GM18499 (cell line): Measurements from ENCODE around the gene RUFY4.
A peak's percentile ranks its signal among the peaks of the same experiment; 100 is the strongest.
"Not testable (repeated sequence)": the region's sequence is repeated elsewhere in the genome, so short reads cannot be mapped to it uniquely, and the experiment has no call there.

Experiments used
- ATAC-seq: cut with Tn5 transposase; IDR thresholded peaks from one replicate; pipeline ENCODE4 v1.9.1; 2021; ENCODE audit warnings: moderate number of reproducible peaks; ENCODE audit not compliant: insufficient read depth, unreplicated experiment

The RUFY4 gene

DNA sequence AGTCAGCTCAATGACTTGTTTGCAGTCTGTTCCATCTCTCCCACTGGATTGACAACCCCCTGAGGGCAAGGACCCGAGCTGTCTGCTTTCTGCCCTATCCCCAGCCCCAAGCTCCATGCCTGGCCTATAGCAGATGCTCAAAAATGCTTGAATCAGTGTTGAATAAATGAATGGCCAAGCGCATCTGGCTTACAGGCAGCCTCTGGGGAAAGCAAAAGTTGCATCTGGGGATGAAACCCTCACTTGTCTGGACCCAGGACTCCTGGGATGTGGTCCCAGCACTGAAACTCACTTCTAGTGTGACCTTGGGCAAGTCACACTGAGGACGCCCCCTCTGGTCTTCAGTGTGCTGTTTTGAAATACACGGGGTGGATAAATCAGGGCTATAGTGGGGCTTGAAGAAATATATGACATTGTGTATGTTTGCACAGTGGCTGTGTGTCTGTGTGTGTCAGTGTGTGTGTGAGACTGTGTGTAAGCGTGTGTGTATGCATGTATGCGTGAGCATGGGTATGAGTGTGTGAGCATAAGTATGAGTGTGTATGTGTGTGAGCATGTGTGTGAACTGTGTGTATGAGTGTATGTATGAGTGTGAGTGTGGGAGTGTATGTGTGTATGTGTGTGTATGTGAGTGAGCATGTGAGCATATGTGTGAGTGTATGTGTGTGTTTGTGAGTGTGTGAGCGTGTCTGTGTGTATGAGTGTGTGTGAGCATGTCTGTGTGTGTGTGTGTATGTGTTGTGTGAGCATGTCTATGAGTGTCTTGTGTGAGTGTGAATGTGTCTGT lies 38.5 kb upstream of the RUFY4 start:
- ATAC-seq = no peak

DNA sequence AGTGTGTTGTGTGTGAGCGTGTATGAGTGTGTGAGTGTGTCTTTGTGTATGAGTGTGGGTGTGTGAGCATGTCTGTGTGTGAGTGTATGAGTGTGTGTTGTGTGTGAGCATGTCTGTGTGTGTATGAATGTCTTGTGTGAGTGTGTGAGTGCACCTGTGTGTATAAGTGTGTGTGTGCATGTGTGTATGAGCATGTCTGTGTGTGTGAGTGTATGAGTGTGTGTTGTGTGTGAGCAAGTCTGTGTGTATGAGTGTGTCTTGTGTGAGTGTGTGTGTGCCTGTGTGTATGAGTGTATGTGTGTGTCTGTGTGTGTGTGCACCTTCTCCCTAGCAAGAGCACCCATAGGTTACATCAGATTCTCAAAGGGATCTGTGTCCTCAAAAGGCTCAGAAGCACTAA lies 37.8 kb upstream of the RUFY4 start:
- ATAC-seq = no peak

DNA sequence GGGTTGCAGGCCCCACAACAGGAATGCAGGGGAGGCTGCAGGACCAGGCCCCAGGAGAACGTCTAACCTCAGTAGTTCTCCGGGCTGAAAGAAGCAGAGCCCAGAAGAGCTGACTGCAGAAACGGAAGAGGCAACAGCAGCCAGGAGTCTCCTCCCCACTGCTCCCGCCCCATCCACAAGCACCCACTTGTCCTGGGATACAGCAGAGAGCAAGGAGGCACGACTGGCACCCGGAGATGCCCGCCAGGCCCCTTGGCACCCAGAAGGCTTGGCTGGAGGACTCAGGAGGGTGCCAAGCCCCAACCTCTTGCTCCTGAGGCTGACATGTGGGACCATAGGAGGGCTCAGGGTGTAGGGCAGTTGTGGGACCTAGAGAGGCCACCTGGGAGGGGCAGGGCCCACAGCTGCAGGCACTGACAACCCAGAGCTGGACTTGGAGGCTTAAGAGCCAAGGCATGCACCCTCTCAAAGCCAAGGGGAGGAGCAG lies 37.2 kb upstream of the RUFY4 start:
- no peak for ATAC-seq

DNA sequence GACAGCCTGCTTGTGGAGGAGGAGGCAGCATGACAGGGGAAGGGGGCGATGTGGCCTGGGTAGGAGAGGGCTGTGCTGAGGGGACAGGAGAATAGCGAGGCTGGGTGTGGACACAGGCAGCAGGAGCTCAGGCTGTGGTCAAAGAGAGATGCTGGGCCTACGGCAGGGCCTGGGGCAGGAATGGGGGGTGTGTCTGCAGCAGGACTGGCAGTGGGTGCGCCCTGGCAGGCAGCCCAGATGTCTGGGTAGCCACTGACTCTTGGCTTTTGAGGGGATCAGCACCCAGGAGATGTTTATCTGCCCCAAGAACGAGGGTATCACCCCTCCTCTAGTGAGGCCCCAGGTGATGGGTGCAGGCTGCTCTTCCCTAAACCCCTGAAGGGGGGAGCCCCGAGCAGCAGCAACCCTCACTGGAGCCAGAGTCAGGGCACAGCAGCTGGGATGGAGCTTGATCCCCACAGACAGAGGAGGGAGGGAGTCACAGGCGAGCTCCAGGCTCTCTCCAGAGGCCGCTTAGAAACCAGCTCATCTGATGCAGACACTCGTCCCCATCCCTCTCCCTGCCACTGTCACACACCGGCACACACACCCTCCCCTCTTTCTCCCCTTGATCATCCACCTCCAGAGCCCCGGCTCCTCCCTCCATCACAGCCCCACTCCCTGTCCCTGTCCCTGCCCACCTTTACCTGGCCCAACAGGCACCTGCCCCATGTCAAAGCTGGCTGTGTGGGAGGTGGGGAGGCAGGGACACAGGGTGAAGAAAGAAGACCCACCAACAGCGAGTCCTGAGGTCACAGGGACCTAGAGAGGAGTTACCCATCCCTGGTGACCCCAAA lies 36.5 kb upstream of the RUFY4 start:
- ATAC-seq = no peak

DNA sequence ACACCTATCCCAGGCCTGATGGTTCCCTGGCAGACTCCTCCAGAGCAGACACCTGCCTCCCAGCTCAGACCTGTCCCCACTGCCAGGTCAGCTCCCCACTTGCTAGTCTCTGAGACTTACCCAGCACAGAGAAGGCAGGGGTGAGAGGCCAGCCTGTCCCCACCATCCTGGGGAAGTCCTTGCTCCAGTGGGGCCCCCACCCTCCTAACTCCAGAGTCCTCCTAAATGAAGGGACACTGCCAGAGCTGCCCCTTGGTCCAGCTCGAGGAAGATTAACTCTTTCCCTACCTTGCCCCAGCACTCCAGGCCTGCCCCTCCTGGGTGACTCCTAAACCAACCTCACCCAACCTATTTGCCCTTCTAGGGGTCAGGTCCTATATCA lies 35.9 kb upstream of the RUFY4 start:
- no peak for ATAC-seq

DNA sequence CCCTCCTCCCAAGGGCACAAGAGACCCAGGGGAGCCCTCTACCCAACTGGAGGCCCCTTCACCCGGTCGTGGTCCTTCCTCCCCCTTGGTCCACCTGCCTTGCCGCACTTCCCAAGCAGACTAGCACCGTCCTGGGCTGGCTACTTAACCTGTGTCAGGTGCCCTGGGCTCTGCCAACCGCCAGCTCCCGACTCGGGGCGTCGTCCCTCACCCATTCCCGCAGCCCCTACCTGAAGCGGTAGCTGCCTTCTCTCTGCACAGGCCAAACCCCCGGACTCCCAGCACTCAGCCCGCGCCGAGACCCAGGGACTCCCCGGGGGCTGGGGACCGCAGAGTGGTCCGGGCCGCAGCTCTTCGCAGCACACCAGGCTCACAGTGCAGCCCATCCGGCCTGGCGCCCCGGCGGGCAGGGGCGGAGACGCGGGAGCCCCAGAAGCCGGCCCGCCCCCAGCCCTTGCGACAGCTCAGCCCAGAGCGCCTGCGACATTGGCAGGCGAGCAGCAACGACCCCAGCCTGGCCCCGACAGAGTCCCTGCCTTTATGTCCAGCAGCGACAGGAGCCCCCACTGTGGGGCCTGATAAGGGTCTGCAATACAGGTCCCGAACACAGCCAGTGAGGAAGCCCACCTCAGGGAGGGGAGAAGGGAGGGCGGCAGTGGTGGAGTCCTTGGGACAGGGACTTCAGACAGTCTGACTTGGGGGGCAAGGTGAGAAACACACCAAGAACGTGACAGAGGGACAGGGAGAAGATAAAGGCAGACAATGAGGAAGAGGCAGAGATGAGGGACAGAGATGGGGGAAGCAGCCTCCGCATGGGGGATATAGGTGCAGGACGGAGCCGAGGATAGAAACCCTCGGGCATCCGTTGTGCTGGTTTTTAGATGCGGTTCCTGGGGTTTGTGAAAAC lies 35.2 kb upstream of the RUFY4 start:
- no peak for ATAC-seq

DNA sequence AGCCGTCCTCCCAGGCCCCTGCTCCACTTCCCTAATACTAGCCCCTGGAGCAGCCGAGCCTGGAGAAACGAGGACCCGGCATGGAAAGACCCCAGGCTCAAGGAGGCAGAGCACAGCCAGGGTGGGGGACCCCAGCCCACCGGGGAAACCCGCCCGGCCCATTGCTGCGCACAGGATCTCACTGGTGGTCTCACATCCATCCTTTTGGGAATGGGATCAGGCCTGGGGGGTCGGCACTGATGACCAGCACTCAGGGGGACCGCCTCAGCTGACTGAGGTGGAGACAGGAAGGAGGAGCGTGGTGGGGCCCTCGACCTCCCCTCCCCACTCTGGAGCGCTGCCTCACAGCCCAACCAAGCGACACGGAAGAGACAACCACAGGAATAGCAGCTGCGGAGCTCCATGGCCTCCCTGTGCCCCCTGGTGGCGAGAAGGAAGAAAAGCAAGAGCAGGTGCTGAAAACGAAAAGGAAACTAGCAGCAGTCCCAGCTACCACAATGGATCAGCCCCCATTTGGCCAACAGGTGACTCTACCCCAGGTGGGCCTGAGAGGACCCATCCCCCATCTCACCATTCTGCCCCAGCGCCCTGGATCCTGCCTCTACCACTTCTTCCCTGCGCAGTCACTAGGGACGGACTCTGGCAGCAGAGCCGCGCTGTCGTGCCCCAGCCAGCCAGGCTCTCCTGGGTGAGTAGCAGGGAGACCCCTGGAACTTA lies 34.4 kb upstream of the RUFY4 start:
- peak; percentile 74 for ATAC-seq

DNA sequence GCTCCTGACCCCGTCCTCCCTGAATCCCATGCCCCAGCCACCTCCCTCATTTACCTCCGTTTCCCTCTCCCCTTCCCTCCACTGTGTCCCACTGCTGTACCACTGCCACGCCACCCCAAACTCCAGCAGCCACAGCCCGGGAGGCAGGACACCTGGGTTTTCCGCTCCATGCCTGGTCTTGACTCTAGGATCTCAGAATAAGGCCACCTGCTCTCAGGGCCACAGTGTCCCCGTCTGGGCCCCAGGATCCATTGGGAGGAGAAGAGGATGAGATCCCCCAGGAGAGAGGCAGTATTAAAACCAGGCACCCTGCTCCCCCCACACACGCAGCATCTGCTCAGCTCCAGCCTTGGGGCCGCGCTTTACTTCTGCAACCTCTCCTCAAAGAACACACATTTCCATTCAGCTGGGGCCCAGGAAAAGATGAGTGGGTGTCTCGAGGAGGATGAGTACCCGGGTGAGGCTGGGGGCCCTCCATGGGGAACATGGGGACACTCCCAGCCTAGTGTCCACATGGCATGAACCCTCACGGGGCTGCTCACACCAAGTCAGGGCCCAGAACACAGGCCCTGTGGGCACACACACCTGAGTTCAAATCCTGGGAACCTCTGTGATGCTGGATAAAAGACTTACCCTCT lies 33.5 kb upstream of the RUFY4 start:
- no peak for ATAC-seq

DNA sequence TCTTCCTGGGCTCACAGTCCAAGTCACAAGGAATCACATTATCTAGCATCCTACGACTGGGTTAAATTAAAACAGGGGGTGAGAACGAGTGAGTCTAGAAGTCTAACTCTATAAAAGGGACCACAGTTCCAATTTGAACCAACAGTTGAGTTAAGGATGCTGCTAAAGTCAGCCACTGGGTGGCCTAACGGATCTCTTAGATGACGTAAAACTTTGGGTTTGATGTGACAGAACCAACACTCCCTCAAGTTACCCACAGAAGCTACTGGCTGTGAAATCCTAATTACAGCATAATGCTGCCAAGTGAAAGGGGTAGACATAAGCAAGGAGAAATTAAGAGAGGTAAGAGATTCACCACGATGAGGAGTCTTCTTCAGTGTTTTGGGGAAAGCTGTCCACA lies 32.7 kb upstream of the RUFY4 start:
- no peak for ATAC-seq

DNA sequence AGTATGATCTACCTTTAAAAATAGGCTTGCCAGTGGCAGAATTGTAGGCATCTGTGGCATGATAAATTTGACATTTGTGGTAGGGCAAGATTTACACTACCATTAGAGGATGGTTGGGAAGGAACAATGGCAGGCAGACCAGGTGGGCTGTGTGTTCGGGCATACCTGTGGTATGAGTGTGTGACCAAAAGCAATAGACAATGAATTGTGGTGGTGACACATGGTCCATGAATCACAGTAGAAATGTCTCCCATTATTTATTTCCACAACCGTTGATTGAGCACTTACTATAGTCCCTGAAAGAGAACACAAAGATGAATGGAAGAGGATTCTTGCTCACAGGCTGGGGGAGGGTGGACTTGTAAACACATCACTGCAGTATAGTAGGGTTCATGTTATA lies 29.9 kb upstream of the RUFY4 start:
- no peak for ATAC-seq

DNA sequence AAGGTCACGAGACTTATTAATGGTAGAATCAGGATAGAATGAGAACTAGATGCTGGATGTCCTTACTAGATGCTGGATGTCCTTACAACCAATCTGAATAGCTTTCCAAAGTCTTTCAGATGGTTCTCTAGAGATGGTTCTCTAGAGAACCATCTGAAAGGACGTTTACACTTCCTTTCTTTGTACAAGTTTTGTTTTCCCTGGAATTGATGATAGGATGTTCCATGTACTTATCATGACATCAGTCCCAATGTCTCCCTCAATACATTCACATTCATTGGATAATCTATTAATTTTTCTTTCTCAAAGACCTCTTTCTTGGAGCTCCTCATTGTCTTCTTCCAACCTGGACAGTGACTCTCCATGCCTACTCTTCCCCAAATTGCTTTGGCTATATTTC lies 28.2 kb upstream of the RUFY4 start:
- ATAC-seq = no peak

DNA sequence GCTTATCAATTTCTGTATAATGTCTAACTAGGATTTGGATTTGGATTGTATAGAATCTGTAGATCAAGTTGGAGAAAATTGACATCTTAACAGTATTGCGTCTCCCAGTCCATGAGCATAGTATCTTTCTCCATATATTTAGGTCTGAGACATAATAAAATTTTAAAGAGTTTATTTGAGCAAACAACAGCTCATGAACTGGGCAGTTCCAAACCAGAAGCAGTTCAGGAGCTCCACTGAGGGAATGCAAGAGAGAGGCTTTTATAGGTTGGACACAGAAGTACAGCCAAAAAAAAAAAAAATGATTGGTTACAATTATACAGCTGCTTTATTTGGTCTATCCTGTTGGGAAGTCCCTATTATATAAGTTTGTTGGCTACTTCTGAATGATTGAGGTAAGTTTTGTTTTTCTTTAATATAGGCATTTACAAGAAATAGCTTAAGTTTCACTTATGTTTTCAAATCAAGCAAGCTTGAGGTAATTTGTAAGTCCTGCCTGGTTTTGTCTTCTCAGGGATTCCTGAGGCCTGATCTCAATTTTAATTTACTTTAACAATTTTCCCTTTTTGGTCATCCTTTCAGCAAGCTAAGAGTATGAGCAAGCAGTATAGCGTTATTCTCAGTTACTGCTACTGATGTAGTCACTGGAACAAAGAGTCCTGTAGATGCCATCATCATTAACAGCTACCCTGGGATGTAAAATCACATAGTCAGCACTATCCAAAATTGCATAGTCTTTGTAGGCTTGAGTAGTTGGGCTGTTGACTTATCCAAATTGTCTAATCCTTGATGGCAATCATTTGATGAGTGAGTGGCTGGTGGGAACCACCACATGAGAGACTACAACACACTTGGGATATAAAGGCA lies 27.5 kb upstream of the RUFY4 start:
- no peak for ATAC-seq

DNA sequence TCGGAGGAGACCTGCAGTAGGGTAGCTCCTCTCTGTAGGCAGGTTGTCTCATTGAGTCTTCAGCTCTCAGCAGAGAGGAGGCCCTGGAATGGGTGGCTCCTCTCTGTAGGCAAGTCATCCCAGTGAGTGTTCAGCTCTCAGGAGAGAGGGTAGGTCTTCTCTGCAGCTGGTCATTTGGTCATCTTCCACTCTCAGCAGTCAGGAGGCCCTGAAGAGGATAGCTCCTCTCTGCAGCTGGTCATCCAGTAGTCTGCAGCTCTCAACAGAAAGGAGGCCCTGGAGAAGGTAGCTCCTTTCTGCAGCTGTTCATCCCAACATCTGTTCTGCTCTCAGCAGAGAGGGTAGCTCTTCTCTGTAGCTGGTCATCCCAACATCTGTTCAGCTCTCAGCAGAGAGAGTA lies 26.0 kb upstream of the RUFY4 start:
- ATAC-seq = no peak

DNA sequence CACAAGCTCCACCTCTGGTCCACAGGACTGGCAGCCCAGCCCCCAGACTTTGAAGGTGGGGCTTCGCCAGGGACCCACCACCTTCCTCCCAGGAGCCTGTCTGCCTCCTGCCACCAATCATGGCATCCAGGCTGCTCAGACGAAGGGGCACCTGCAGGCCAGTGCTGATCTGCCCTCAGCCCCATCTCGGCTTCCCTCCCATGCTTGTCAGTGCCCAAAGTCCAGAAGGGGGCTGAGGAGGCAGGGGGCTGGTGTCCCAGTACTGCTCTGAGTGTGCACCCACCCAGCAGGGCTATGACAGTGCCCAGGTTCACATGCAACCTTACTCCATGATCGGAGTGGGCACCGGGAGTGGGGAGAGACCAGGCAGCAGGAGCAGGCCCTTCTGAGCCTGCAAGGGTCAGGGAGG lies 25.3 kb upstream of the RUFY4 start:
- no peak for ATAC-seq

DNA sequence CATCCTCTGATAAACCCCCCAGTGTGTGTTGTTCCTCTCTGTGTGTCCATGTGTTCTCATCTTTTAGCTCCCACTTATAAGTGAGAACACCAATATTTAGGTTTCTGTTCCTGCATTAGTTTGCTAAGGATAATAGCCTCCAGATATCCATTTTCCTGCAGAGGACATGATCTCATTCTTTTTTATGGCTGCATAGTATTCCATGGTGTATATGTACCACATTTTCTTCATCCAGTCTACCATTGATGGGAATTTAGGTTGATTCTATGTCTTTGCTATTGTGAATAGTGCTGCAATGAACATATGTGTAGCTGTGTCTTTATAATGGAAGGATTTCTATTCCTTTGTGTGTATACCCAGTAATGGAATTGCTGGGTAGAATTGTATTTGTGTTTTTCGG lies 24.5 kb upstream of the RUFY4 start:
- ATAC-seq = not testable (repeated sequence)

DNA sequence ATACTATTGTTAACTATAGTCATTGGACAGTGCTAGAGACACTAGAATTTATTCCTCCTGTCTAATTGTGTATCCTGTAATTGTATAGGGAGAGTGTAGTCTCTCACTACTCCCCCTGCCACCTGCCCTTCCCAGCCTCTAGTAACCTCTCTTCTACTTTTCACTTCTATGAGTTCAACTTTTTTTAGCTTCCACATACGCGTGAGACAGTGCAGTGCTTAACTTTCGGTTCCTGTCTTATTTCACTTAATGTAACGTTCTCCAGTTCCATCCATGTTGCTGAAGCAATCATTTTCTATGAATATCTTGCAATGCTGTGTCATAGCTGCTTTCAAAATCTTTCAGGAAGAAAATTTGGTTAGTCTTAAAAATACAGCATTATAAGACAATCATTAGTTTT lies 22.8 kb upstream of the RUFY4 start:
- ATAC-seq = peak; percentile 86

DNA sequence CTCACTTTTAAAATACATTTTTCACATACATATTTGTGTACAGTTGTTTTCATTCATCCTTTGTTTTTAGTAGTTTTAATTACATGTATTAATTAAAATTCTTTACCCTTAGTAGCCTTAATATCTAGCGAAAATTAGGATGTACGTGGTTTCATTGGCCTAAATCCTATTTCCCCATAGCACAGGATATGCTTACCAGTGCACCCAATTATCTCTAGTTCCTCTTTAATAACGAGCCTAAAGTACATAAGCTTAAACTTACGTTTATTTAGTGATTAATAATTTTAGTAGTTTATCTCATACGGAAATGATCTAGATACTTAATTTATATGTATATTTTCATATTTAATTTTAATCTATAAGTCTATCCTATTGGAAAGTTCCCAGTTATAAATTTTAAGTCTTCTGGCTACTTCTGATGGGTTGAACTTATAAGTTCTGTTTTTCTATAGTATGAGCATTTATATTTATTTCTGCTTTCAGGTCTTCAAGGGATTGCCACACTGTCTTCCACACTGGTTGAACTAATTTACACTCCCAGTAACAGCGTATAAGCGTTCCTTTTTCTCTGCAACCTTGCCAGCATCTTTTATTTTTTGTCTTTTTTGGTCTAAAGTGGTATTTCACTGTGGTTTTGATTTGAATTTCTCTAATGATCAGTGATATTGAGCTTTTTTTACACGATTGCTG lies 21.4 kb upstream of the RUFY4 start:
- ATAC-seq = no peak

DNA sequence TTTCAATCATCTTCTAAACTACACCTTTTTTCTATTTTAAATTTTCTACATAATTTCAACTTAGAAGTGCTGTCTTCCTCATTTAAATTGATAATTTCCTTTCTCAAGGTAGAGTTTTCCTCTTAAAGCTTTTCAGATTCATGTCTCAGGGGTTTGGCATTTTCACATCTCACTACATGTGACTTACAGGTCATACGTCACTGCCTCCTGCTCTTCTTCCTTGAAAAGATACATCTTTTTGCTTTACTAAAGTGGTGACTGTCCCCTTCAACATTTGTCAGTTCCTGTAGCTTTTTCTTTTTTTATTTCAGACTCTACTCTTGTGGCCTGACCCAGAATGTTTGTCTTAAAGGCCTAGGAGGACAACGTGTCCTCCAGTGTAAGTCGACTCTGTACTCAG lies 17.1 kb upstream of the RUFY4 start:
- ATAC-seq = no peak
